H1 (cell line): Measurements from ENCODE around the gene SLC9C1. TPM values are rescaled to one million over a fixed set of nuclear protein-coding genes. Genes with fewer than 3 reads are reported as not detected.

Experiments used
- CTCF ChIA-PET: fragments of 300-600 bp; sonication (Branson Sonifier 250); formaldehyde crosslinking; loops from one replicate; lab custom pipeline; 2021; ENCODE audit not compliant: partially characterized antibody; lab: Charles Lee
- POLR2A ChIA-PET: fragments of 300-600 bp; sonication (Branson Sonifier 250); formaldehyde crosslinking; loops from one replicate; lab custom pipeline; 2021; ENCODE audit warnings: inconsistent platforms; ENCODE audit not compliant: partially characterized antibody; lab: Charles Lee
- DNase-seq, 2 experiments: peaks; one replicate each; pipeline versions ENCODE4 v3.0.0 to v3.0.0-alpha.2; 2010 to 2022; ENCODE audit warnings: low spot score in 2 of 2, low read depth in 1 of 2, mixed read lengths in 1 of 2
- FAIRE-seq: peaks from 2 replicates; lab custom pipeline; 2011; peaks lifted over from hg19 to GRCh38; lab: Jason Lieb, UNC
- H2AFZ ChIP-seq: 2 replicates; pipeline ENCODE4 v1.8.1; 2012; ENCODE audit warnings: low read length, inconsistent platforms
- H2AK5ac ChIP-seq: 2 replicates; pipeline ENCODE4 v1.6.1; 2013; ENCODE audit warnings: low read depth, low read length
- H2BK120ac ChIP-seq: replicated peaks from 2 replicates; pipeline ENCODE3; 2013; ENCODE audit warnings: low read depth, low read length, inconsistent platforms
- H2BK12ac ChIP-seq: 2 replicates; pipeline ENCODE4 v1.6.1; 2013; ENCODE audit warnings: low read depth, low read length
- H2BK15ac ChIP-seq: 2 replicates; pipeline ENCODE4 v1.6.1; 2013; ENCODE audit warnings: low read length
- H2BK20ac ChIP-seq: 2 replicates; pipeline ENCODE4 v1.6.1; 2013; ENCODE audit warnings: low read length
- H2BK5ac ChIP-seq: 2 replicates; pipeline ENCODE4 v1.6.1; 2013; ENCODE audit warnings: low read depth, low read length
- H3K14ac ChIP-seq: 2 replicates; pipeline ENCODE4 v1.6.1; 2013; ENCODE audit warnings: inconsistent platforms; ENCODE audit not compliant: insufficient read length
- H3K18ac ChIP-seq: 2 replicates; pipeline ENCODE4 v1.6.1; 2013; ENCODE audit warnings: low read length; ENCODE audit errors: extremely low read depth
- H3K23ac ChIP-seq: 2 replicates; pipeline ENCODE4 v1.6.1; 2013; ENCODE audit warnings: inconsistent platforms; ENCODE audit not compliant: insufficient read length
- H3K23me2 ChIP-seq: 2 replicates; pipeline ENCODE4 v1.6.1; 2013; ENCODE audit warnings: low read depth, low read length
- H3K27ac ChIP-seq: 2 replicates; pipeline ENCODE4 v1.6.1; 2011; ENCODE audit warnings: low read depth, low read length, inconsistent platforms
- H3K27me3 ChIP-seq, 4 experiments: replicated peaks in 1 of 4; 1 replicate in 1 of 4; 2 replicates in 3 of 4; pipeline versions ENCODE4 v1.6.1 to v1.8.1; 2011 to 2013; ENCODE audit warnings: low read length in 3 of 4, mild to moderate bottlenecking in 3 of 4, inconsistent platforms in 2 of 4, mixed read lengths in 2 of 4, moderate library complexity in 1 of 4; ENCODE audit not compliant: control insufficient read depth in 3 of 4, insufficient read depth in 3 of 4; ENCODE audit errors: extremely low read depth in 1 of 4
- H3K36me3 ChIP-seq, 4 experiments: 2 replicates each; pipeline versions ENCODE4 v1.6.1 to v1.8.1; 2011 to 2013; ENCODE audit warnings: mild to moderate bottlenecking in 4 of 4, low read length in 3 of 4, moderate library complexity in 2 of 4, control low read depth in 1 of 4, inconsistent platforms in 1 of 4; ENCODE audit not compliant: insufficient read depth in 4 of 4, control insufficient read depth in 2 of 4
- H3K4ac ChIP-seq: replicated peaks from 2 replicates; pipeline ENCODE3; 2013; ENCODE audit warnings: low read length, low read depth, mixed read lengths, inconsistent platforms; ENCODE audit not compliant: insufficient read length
- H3K4me1 ChIP-seq, 4 experiments: replicated peaks in 1 of 4; 1 replicate in 1 of 4; 2 replicates in 3 of 4; pipeline versions ENCODE4 v1.6.1 to v1.8.1; 2011 to 2013; ENCODE audit warnings: low read length in 3 of 4, inconsistent platforms in 2 of 4, mixed read lengths in 1 of 4; ENCODE audit not compliant: insufficient read depth in 4 of 4, control insufficient read depth in 3 of 4
- H3K4me2 ChIP-seq, 2 experiments: 2 replicates each; pipeline versions ENCODE4 v1.6.1 to v1.8.1; 2011 to 2013; ENCODE audit warnings: low read depth in 2 of 2, low read length in 2 of 2, control low read depth in 1 of 2, inconsistent platforms in 1 of 2, mild to moderate bottlenecking in 1 of 2; ENCODE audit not compliant: insufficient read depth in 1 of 2
- H3K4me3 ChIP-seq, 4 experiments: fragments of 200-600, 300-600 bp in 1 of 4; sonication (generic), shearing (Covaris generic), sonication (Bioruptor Twin) in 1 of 4; 2 replicates each; pipeline versions ENCODE4 v1.5.1 to v1.8.1; 2011 to 2016; ENCODE audit warnings: low read length in 4 of 4, low read depth in 3 of 4, control low read depth in 2 of 4, inconsistent platforms in 2 of 4, mild to moderate bottlenecking in 2 of 4, mixed read lengths in 1 of 4, moderate library complexity in 1 of 4; ENCODE audit not compliant: insufficient read depth in 2 of 4; ENCODE audit errors: extremely low read depth in 1 of 4
- H3K56ac ChIP-seq: replicated peaks from 2 replicates; pipeline ENCODE3; 2013; ENCODE audit warnings: low read depth, mild to moderate bottlenecking, mixed read lengths, low read length, inconsistent platforms; ENCODE audit not compliant: insufficient read length
- H3K79me1 ChIP-seq: 2 replicates; pipeline ENCODE4 v1.6.1; 2013; ENCODE audit warnings: low read depth, low read length, control low read depth
- H3K79me2 ChIP-seq, 2 experiments: 2 replicates each; pipeline versions ENCODE4 v1.6.1 to v1.8.1; 2012 to 2013; ENCODE audit warnings: low read length in 2 of 2, mild to moderate bottlenecking in 2 of 2, inconsistent platforms in 1 of 2; ENCODE audit not compliant: insufficient read depth in 2 of 2, control insufficient read depth in 1 of 2
- H3K9ac ChIP-seq, 4 experiments: replicated peaks in 1 of 4; 1 replicate in 1 of 4; 2 replicates in 3 of 4; pipeline versions ENCODE4 v1.6.1 to v1.8.1; 2011 to 2013; ENCODE audit warnings: low read depth in 3 of 4, low read length in 3 of 4, control low read depth in 2 of 4, mild to moderate bottlenecking in 2 of 4, moderate library complexity in 2 of 4, inconsistent platforms in 1 of 4; ENCODE audit errors: extremely low read depth in 1 of 4
- H3K9me3 ChIP-seq, 2 experiments: 2 replicates each; pipeline versions ENCODE4 v1.6.1 to v1.8.1; 2012 to 2013; ENCODE audit warnings: mild to moderate bottlenecking in 2 of 2, moderate library complexity in 2 of 2, control low read depth in 1 of 2, inconsistent platforms in 1 of 2, low read depth in 1 of 2, low read length in 1 of 2, mixed read lengths in 1 of 2; ENCODE audit not compliant: insufficient read depth in 2 of 2
- H4K20me1 ChIP-seq, 2 experiments: replicated peaks in 1 of 2; 2 replicates each; pipeline versions ENCODE3 to v1.8.1; 2011 to 2013; ENCODE audit warnings: inconsistent platforms in 2 of 2, low read length in 2 of 2, mild to moderate bottlenecking in 1 of 2; ENCODE audit not compliant: insufficient read depth in 2 of 2, control insufficient read depth in 1 of 2
- H4K5ac ChIP-seq: 2 replicates; pipeline ENCODE4 v1.6.1; 2013; ENCODE audit warnings: low read length, low read depth, mixed read lengths, inconsistent platforms; ENCODE audit not compliant: insufficient read length
- H4K8ac ChIP-seq: 2 replicates; pipeline ENCODE4 v1.8.0; 2013; ENCODE audit warnings: mild to moderate bottlenecking, moderate library complexity, low read length, inconsistent platforms; ENCODE audit not compliant: insufficient read depth; ENCODE audit errors: extremely low read depth
- H4K91ac ChIP-seq: replicated peaks from 2 replicates; pipeline ENCODE3; 2013; ENCODE audit warnings: low read length, mixed read lengths, inconsistent platforms; ENCODE audit not compliant: insufficient read length
- ASH2L ChIP-seq: fragments of 200-600, 300-600 bp; sonication (generic); IDR thresholded peaks from one replicate; pipeline ENCODE4 v1.7.1; 2017; ENCODE audit warnings: low read length
- BRCA1 ChIP-seq: IDR thresholded peaks from 2 replicates; pipeline ENCODE4 v1.6.1; 2012; ENCODE audit warnings: low read depth, low read length, improper control_type of control experiment
- CBX8 ChIP-seq: fragments of 300-800, 300-1000 bp; sonication (generic); IDR thresholded peaks from 2 replicates; pipeline ENCODE4 v1.7.1; 2016; ENCODE audit warnings: low read depth, low read length, borderline replicate concordance
- CEBPB ChIP-seq: IDR thresholded peaks from 2 replicates; pipeline ENCODE4 v1.6.1; 2012; ENCODE audit warnings: low read depth, low read length
- HDAC2 ChIP-seq, 2 experiments: fragments of 300-600 bp in 1 of 2; sonication (generic) in 1 of 2; IDR thresholded peaks; 2 replicates each; pipeline ENCODE4 v1.6.1; 2011 to 2012; ENCODE audit warnings: low read depth in 2 of 2, low read length in 2 of 2, mild to moderate bottlenecking in 2 of 2, moderate library complexity in 2 of 2, borderline replicate concordance in 1 of 2, inconsistent platforms in 1 of 2
- JUN ChIP-seq: IDR thresholded peaks from 2 replicates; pipeline ENCODE4 v1.6.1; 2011; ENCODE audit warnings: low read depth, mild to moderate bottlenecking, improper control_type of control experiment, low read length
- MAFK ChIP-seq: IDR thresholded peaks from 2 replicates; pipeline ENCODE4 v1.6.1; 2012; ENCODE audit warnings: low read depth, mild to moderate bottlenecking, improper control_type of control experiment, low read length
- RNF2 ChIP-seq: fragments of 200-900, 300-1000 bp; sonication (generic); IDR thresholded peaks from 2 replicates; pipeline ENCODE4 v1.7.1; 2016; ENCODE audit warnings: borderline replicate concordance, low read depth, mild to moderate bottlenecking, antibody characterized with exemption, low read length; ENCODE audit not compliant: poor library complexity, severe bottlenecking; ENCODE audit errors: missing control alignments
- SIN3A ChIP-seq, 2 experiments: IDR thresholded peaks in 1 of 2; conservative IDR thresholded peaks in 1 of 2; 2 replicates each; pipeline ENCODE4 v1.6.1; 2011 to 2012; ENCODE audit warnings: low read length in 2 of 2, improper control_type of control experiment in 1 of 2, low read depth in 1 of 2, mild to moderate bottlenecking in 1 of 2
- SUZ12 ChIP-seq: fragments of 200-600 bp; sonication (generic); IDR thresholded peaks from 2 replicates; pipeline ENCODE4 v1.6.1; 2012; ENCODE audit warnings: mild to moderate bottlenecking, inconsistent platforms, low read length, moderate library complexity, mixed read lengths
- TCF12 ChIP-seq: IDR thresholded peaks from 2 replicates; pipeline ENCODE4 v1.6.1; 2011; ENCODE audit warnings: low read depth, mild to moderate bottlenecking, low read length
- TEAD4 ChIP-seq: IDR thresholded peaks from 2 replicates; pipeline ENCODE4 v1.6.1; 2012; ENCODE audit warnings: low read depth, low read length, inconsistent platforms, mixed read lengths
- YY1 ChIP-seq: IDR thresholded peaks from 2 replicates; pipeline ENCODE4 v1.6.1; 2011; ENCODE audit warnings: low read depth, mild to moderate bottlenecking, low read length
- WGBS, 2 experiments: shearing (Covaris generic) in 1 of 2; methylation state at CpG; one replicate each; pipeline versions ENCODE4 v1.1.6 to v1.1.7; 2013 to 2015; ENCODE audit warnings: low lambda C conversion rate in 2 of 2, mixed read lengths in 2 of 2, inconsistent platforms in 1 of 2, low coverage in 1 of 2, missing lambda C conversion rate in 1 of 2; ENCODE audit not compliant: insufficient replicate concordance in 2 of 2, insufficient coverage in 1 of 2, insufficient read length in 1 of 2; ENCODE audit errors: extremely low coverage in 1 of 2, missing lambda C conversion rate in 1 of 2; 5-methylcytosine and 5-hydroxymethylcytosine counted together
- polyA plus RNA-seq, 7 experiments: library from polyadenylated mRNA; depleted of rRNA in 3 of 7; stranded (reverse) in 5 of 7; unstranded in 2 of 7; fragments of >200 nt in 5 of 7; fragments of 200-250 nt in 2 of 7; gene quantifications; 1 replicate in 5 of 7; 2 replicates in 1 of 7; 4 replicates in 1 of 7; pipeline versions ENCODE4 v1.2.1 to v1.2.3, GENCODE V29; 2011 to 2013; ENCODE audit warnings: missing spikeins in 2 of 7, mixed read lengths in 2 of 7
- total RNA-seq: library from RNA; stranded (reverse); fragmentation: NEBNext Ultra II Directional; extraction: Animal tissue kit (Norgen Biotek cat#: 25700); gene quantifications from 2 replicates; pipeline ENCODE4 v1.2.1, GENCODE V29; 2021

SLC9C1 gene
- total and polyA plus RNA-seq, 2 of the 8 experiments (the other 6 are each of a cell fraction or from before 2014, with no cell fraction given) = 0.15 to 0.24 TPM

DNA sequence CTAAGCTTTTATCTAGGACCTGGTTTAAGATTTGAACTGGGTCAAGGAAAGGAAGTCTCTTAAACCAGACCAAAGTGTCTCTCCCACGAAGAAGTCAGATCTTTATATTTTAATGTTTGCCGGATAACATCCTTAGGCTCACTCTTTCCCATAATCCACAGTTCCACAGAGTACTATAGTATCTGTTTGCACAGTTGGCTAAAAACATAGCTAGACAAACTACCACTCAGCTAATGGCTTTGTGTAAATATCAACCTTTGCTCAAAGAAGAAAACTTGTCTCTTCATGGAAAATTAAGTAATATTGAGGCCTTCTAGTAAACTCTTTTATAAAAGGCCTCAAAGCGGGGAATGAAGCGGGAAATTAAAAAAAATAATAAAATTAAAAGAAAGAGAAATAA, 13.5 kb upstream of the SLC9C1 start:
- no peak overlapping the region for H4K91ac ChIP-seq
- H3K4ac ChIP-seq = no peak overlapping the region
- no peak overlapping the region for H4K5ac ChIP-seq
- no peak overlapping the region for H4K8ac ChIP-seq
- no peak overlapping the region for H2BK15ac ChIP-seq
- no peak overlapping the region for H3K4me3 ChIP-seq
- H3K27me3 ChIP-seq = no peaks in the 10 kb centered on the region
- H2AK5ac ChIP-seq = no peak overlapping the region
- H4K20me1 ChIP-seq = no peaks in the 10 kb centered on the region
- no peak overlapping the region for H3K9ac ChIP-seq
- no peak overlapping the region for H2BK5ac ChIP-seq
- TF ChIP-seq BRCA1 (no peak), YY1 (no peak), RNF2 (no peak), SIN3A (conservative IDR thresholded peaks at IDR 0.05 in 1 of 2, IDR thresholded peaks at IDR 0.05 in 1 of 2; ENCODE audit: low read depth in 1 of 2, low read length in 2 of 2) (no peak), TCF12 (no peak), MAFK (no peak), SUZ12 (no peak), HDAC2 (IDR thresholded peaks at IDR 0.05; ENCODE audit: borderline replicate concordance in 1 of 2, low read depth in 2 of 2, low read length in 2 of 2) (no peak), TEAD4 (no peak), CBX8 (no peak), CEBPB (no peak), JUN (no peak), ASH2L (no peak)
- no peak overlapping the region for H2BK120ac ChIP-seq
- POLR2A ChIA-PET = interaction anchor here (1.0 to 1.2 kb wide), 2 partner anchors 14 to 96 kb away, joined by 3 to 4 read pairs; no protein-coding TSS in a partner anchor
- no peak for FAIRE-seq
- no peak overlapping the region for H3K14ac ChIP-seq
- no peak overlapping the region for H3K23ac ChIP-seq
- WGBS, 2 experiments = 70% methylated on average over 4 of the region's 4 CpGs; no CpG with 5 or more reads in 1 of the 2 experiments
- no peaks in the 10 kb centered on the region for H3K79me2 ChIP-seq
- no peak overlapping the region for H2BK20ac ChIP-seq
- H3K18ac ChIP-seq = no peak overlapping the region
- H2BK12ac ChIP-seq = no peak overlapping the region
- no peak for DNase-seq
- CTCF ChIA-PET = interaction anchor here (2.7 kb wide), 1 partner anchor 12 kb away, joined by 8 read pairs; no protein-coding TSS in a partner anchor
- no peaks in the 10 kb centered on the region for H3K79me1 ChIP-seq
- no peak overlapping the region for H3K27ac ChIP-seq
- H3K36me3 ChIP-seq = no peaks in the 10 kb centered on the region; a peak in 1 of 8 replicates
- no peaks in the 10 kb centered on the region for H3K9me3 ChIP-seq
- H2AFZ ChIP-seq = no peak overlapping the region
- H3K4me2 ChIP-seq = no peak overlapping the region
- peaks cover 10% of the 10 kb centered on the region; the same call in 1 of the 2 replicates for H3K23me2 ChIP-seq
- peaks cover 15 to 23% (median 20%) of the 10 kb centered on the region in 4 experiments for H3K4me1 ChIP-seq
- no peak overlapping the region for H3K56ac ChIP-seq
